HepG2 (cell line): ENCODE data around the gene SMIM12. TPM values are rescaled to one million over a fixed set of nuclear protein-coding genes. Genes with fewer than 3 reads are reported as not detected.
A peak's percentile ranks its signal among the peaks of the same experiment; 100 is the strongest.

ENCODE experiments used
- ARNTL ChIP-seq: sonication (generic); formaldehyde crosslinking; IDR thresholded peaks from 2 replicates; pipeline ENCODE4 v1.4.0; 2020; ENCODE audit warnings: mild to moderate bottlenecking, missing genetic modification reagents
- ERF ChIP-seq: IDR thresholded peaks from 2 replicates; pipeline ENCODE4 v1.6.1; 2018; ENCODE audit warnings: missing biosample characterization, missing genetic modification reagents
- HINFP ChIP-seq: sonication (generic); formaldehyde crosslinking; IDR thresholded peaks from 2 replicates; pipeline ENCODE4 v1.4.0; 2020; ENCODE audit warnings: low read depth, mild to moderate bottlenecking, missing genetic modification reagents
- HNRNPUL1 ChIP-seq: fragments of 200-400 bp; formaldehyde crosslinking; IDR thresholded peaks from 2 replicates; pipeline ENCODE4 v1.6.1; 2017; ENCODE audit warnings: low read depth, mild to moderate bottlenecking, low read length, moderate library complexity
- IRF2 ChIP-seq: IDR thresholded peaks from 2 replicates; pipeline ENCODE4 v1.6.1; 2018; ENCODE audit warnings: missing genetic modification reagents, missing compliant biosample characterization
- KDM6A ChIP-seq: IDR thresholded peaks from 2 replicates; pipeline ENCODE4 v1.6.1; 2016; ENCODE audit warnings: low read depth
- PAXIP1 ChIP-seq: sonication (generic); formaldehyde crosslinking; conservative IDR thresholded peaks from 2 replicates; pipeline ENCODE4 v1.4.0; 2020; ENCODE audit warnings: mild to moderate bottlenecking, missing genetic modification reagents, moderate library complexity
- PHF21A ChIP-seq: sonication (generic); formaldehyde crosslinking; IDR thresholded peaks from 2 replicates; pipeline ENCODE4 v1.5.0; 2020; ENCODE audit warnings: mild to moderate bottlenecking, missing genetic modification reagents
- POLR2G ChIP-seq: fragments of 200-400 bp; formaldehyde crosslinking; IDR thresholded peaks from 2 replicates; pipeline ENCODE4 v1.6.1; 2018; ENCODE audit warnings: mild to moderate bottlenecking, low read depth, low read length, moderate library complexity
- REPIN1 ChIP-seq: sonication (generic); formaldehyde crosslinking; IDR thresholded peaks from 2 replicates; pipeline ENCODE4 v1.8.0; 2022; ENCODE audit warnings: missing genetic modification reagents, low read depth, mild to moderate bottlenecking, borderline replicate concordance
- RFXAP ChIP-seq: sonication (generic); formaldehyde crosslinking; IDR thresholded peaks from 2 replicates; pipeline ENCODE4 v1.4.0; 2020; ENCODE audit warnings: missing genetic modification reagents, borderline replicate concordance
- SATB2 ChIP-seq: sonication (generic); formaldehyde crosslinking; IDR thresholded peaks from 2 replicates; pipeline ENCODE4 v1.5.0; 2020; ENCODE audit warnings: missing genetic modification reagents
- ZFP91 ChIP-seq: sonication (generic); formaldehyde crosslinking; IDR thresholded peaks from 2 replicates; pipeline ENCODE4 v1.9.0; 2022; ENCODE audit warnings: missing genetic modification reagents, mild to moderate bottlenecking, borderline replicate concordance
- ZNF543 ChIP-seq: sonication (generic); formaldehyde crosslinking; IDR thresholded peaks from 2 replicates; pipeline ENCODE4 v1.4.0; 2020; ENCODE audit warnings: mild to moderate bottlenecking, missing genetic modification reagents
- ZNF546 ChIP-seq: sonication (generic); formaldehyde crosslinking; conservative IDR thresholded peaks from 2 replicates; pipeline ENCODE4 v1.8.1; 2023; ENCODE audit warnings: mild to moderate bottlenecking, missing genetic modification reagents
- ZNF564 ChIP-seq: sonication (generic); formaldehyde crosslinking; IDR thresholded peaks from 2 replicates; pipeline ENCODE4 v1.8.1; 2023; ENCODE audit warnings: mild to moderate bottlenecking, missing genetic modification reagents
- ZNF574 ChIP-seq: sonication (generic); formaldehyde crosslinking; IDR thresholded peaks from 2 replicates; pipeline ENCODE4 v1.4.0; 2020; ENCODE audit warnings: missing genetic modification reagents
- ZNF746 ChIP-seq: sonication (generic); formaldehyde crosslinking; IDR thresholded peaks from 2 replicates; pipeline ENCODE4 v1.8.0; 2022; ENCODE audit warnings: mild to moderate bottlenecking, missing genetic modification reagents
- polyA plus RNA-seq, 8 experiments: library from polyadenylated mRNA; depleted of rRNA in 3 of 8; stranded (reverse) in 7 of 8; unstranded in 1 of 8; fragments of >200 nt; fragmentation: Illumina TruSeq in 4 of 8; extraction: Trizol in 4 of 8; gene quantifications; 2 replicates each; pipeline versions ENCODE4 v1.2.1 to v1.2.3, GENCODE V29; 2011 to 2016; ENCODE audit warnings: low read depth in 4 of 8, missing spikeins in 1 of 8, mixed read lengths in 1 of 8; ENCODE audit not compliant: insufficient read depth in 1 of 8
- total RNA-seq, 5 experiments: library from RNA; depleted of rRNA; stranded (reverse); fragments of >200 nt; fragmentation: Illumina TruSeq; extraction: Trizol; gene quantifications; 2 replicates each; pipeline ENCODE4 v1.2.3, GENCODE V29; 2016; ENCODE audit warnings: low read depth in 1 of 5

SMIM12 gene
- total and polyA plus RNA-seq, 2 of the 13 experiments (the other 11 are each of a cell fraction or from before 2014, with no cell fraction given), result 20.1 to 41.3 TPM

- TF ChIP-seq HINFP (CRISPR knock-in tag), result peak; percentile 97
- peak; percentile 59 for TF ChIP-seq ZNF746
- TF ChIP-seq ZNF574 (CRISPR knock-in tag), result peak; percentile 100
- TF ChIP-seq ZNF564 (CRISPR knock-in tag), result peak; percentile 71; the same call in 1 of the 2 replicates
- TF ChIP-seq KDM6A (CRISPR knock-in tag), result no peak
- peak; percentile 71; the same call in 1 of the 2 replicates for TF ChIP-seq ERF (CRISPR knock-in tag)
- peak; percentile 80; the same call in 1 of the 2 replicates for TF ChIP-seq ARNTL
- peak; percentile 93 for TF ChIP-seq ZFP91 (CRISPR knock-in tag)
- peak; percentile 76 for TF ChIP-seq ZNF543
- peak; percentile 79; the same call in 1 of the 2 replicates for TF ChIP-seq ZNF546 (CRISPR knock-in tag)
- TF ChIP-seq REPIN1 (CRISPR knock-in tag), result peak; percentile 88; the same call in 1 of the 2 replicates
- peak; percentile 91 for TF ChIP-seq PHF21A
- TF ChIP-seq RFXAP, result peak; percentile 93
- TF ChIP-seq PAXIP1 (CRISPR knock-in tag), result peak; percentile 72
- peak; percentile 98 for TF ChIP-seq POLR2G
- peak; percentile 70; the same call in 1 of the 2 replicates for TF ChIP-seq IRF2
- TF ChIP-seq SATB2 (CRISPR knock-in tag), result no peak
- TF ChIP-seq HNRNPUL1, result no peak
Measured at GRCh38 chr1:34859446-34860200, at the start of gene SMIM12 (continued).
